GM18502 (cell line): ENCODE measurements around the gene MAN1C1.

Experiments
- ATAC-seq: cut with Tn5 transposase; IDR thresholded peaks from one replicate; pipeline ENCODE4 v1.9.1; 2021; ENCODE audit warnings: mild to moderate bottlenecking; ENCODE audit not compliant: unreplicated experiment, poor library complexity

Gene MAN1C1

DNA sequence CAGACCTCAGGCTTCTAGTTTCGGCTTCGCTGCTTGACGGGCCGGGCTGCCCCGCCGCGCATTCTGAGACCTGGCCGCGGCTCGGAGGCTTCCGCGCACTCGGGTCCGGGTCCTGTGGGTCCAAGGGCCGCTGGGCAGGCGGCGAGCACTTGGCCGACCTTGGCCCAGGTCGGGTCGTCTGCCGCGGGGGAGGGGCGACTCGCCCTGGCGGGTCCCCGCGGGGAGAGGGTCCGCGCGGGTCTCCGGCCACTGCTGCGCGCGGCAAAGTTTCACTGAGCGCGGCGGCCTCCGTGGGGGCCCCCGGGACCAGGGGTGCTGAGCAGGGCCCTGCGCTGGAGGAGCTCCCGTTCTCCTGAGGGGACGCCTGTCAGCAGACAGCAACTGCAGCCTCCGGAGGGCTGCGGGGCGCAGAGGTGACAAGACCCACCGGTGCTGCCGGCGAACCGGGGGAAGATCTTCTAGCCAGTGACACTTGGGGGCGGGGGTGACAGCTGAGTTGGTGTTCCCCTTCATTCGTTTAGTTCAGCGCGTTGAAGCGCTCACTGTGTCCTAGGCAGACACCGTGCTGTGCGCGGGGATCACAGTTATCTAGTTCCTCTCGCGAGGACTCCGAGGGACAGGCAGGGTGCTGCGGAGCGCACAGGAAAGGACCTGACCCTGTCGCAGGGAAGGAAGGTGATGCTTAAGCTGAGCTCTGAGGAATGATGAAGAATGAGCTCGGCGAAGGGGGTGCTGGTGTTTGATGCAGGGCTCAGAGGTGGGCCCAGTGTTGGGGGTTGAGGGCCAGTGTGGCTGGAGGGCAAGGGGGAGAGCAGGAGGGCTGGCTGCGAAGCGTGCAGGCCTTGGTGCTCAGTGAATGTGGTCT, 203.9 kb downstream of the MAN1C1 start:
- peak; percentile 47 for ATAC-seq

DNA sequence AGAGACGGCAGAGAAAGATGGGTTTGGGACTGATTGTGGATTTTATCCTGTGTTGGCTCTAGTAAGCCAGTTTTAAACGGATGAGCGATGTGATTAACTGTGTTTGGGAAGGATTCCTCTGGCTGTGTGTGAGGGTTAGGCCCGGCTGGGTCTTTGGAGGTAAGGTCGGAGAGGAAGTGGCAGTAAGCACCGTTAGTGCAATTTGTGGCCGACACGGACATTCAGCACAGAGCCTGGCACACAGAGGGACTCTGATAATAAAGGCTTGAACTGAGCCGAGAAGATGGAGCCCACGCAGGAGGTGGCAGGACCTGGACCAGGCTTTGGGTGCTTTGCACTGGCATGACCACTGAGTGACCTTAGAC, 204.5 kb downstream of the MAN1C1 start:
- ATAC-seq, result no peak

DNA sequence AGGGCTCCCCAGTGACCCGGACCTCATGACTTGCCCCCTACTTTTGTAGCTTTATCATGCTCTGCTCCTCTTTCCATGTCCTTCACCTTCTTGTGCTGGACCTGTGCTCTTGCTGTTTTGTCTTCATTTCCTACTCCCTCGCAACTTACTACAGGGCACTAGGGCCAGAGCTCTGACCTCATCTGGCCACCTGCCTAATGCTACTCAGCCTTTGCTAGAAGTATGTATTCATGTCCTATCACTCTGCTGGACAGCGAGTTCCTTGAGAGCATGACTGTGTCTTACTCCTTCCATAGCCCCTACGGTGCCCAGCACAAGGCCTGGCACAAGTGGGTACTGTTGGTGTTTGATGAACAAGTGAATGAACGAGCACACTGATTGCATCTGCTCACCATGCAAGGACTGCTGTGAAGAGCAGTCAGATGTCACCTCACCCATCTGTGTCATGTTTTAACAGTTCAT, 205.1 kb downstream of the MAN1C1 start:
- ATAC-seq, result no peak

DNA sequence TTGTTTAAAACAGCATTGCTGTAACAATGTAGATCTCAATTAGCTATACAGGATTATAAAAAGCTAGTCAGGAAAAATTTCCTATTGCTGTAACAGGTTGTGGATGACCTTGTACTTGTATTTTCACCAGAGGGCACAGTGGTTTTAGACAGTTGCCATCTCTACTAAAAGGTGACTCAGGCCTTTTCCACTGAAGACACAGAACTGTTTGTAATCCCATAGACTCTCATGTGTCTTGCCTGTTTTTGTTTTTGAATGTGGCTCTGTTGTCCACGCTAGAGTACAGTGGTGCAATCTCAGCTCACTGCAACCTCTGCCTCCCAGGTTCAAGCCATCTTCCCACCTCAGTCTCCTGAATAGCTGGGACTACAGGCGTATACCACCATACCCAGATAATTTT, 209.0 kb downstream of the MAN1C1 start:
- no peak for ATAC-seq

DNA sequence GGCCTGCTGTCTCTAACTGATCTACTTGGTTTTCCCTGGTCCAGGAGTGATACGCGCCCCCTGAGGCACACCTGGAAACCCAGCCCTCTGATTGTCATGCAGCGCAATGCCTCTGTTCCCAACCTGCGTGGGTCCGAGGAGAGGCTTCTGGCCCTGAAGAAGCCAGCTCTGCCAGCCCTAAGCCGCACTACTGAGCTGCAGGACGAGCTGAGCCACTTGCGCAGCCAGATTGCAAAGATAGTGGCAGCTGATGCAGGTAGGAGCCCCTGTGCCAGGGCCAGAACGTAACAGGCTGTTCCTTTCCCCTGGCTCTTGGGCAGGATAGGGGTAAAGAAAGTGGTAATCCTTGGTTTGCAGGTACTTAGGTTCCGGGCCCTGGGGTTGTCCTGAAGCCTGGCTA, 210.0 kb downstream of the MAN1C1 start:
- ATAC-seq, result no peak

DNA sequence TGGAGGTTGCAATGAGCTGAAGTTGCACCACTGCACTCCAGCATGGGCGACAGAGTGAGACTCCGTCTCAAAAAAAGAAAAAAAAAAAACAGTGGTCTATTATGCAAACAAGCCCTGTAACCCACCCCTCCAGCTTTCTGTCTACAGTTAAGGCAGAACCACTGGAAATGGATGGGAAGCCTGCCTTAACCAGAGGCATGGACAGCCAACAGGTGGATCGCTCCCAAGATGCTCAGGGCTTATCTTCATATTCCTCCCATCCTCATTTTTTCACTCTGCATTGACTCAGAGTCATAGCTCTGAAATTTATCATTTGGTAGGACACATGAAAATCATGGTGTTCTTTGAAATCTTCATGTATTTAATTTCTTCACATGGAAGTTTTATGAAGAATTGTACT, 211.9 kb downstream of the MAN1C1 start:
- no peak for ATAC-seq

DNA sequence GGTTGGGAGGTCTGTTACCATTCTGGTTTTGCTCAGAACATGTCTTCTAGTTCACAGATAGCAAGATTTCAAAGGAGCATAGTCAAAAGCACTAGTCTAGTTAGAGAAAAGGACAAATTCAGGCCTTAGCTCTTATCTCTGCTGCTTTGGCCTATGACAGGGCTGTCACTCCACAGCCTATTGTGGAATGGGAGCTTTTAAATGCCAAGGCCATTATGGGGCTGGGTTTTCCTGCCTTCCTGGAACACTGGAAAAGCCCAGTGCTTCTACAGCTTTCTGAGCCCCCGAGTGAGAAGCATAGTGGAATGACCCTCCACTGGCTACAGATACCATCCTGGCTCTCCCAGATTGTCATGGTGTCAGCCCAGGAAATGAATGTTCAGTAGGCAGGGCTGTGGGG, 212.5 kb downstream of the MAN1C1 start:
- no peak for ATAC-seq

DNA sequence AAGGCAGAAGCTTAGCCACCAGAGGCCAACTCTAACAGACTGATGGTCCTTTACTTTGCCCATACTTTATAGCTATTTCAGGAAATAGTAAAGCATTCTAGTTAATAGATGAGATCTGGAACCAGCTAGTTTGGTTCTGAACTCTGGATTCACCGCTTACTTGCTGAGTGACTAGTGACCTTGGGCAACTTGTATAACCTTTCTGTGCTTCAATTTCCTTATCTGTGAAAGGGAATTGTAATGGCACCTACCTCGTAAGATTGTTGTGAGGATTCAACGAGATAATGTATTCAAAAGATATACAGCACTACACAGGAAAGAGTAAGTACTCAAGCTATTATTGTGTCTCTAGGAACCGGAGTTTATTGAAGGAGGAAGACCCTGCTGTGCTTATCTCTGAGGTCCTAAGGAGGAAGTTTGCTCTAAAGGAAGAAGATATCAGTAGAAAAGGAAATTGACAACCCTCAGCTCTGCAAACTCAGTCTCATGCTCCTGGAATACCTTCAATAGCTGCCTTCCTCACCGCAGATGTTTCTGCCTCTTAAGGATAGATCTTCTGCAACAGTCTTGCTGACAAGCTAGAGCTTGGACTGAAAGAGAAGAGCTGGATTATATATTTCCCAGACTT, 215.1 kb downstream of the MAN1C1 start:
- ATAC-seq, result no peak

DNA sequence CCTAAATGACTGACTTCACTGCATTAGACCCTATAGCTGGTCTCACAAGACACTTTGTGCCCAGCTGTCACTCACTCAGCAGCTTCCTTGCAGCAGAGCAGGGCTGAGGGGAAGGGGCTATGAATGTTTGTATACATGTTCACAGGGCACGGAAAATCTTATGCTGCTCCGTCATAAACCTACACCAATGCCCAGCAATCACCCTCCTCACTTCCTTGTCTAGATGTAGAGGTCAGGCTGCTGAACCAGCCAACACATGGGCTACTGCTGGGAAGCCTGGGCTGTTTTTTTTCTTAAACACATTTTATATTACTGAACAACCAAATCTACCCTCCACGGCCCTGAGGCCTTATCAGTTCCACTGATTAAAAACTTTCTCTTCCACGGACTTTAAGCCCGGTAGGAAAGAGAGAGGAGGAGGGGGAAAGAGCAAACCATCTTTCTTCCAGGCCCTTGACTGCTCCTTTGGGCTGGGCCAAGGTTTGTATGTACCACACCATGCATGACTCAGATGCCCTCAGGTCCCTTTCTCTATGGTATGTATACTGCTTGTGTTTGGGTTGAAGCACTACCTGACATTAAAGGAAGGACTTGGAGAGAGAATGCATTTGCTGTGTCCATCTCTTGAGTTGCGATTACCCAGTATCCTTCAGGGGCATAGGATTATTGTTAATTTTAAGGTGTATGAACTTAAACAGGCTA, 215.9 kb downstream of the MAN1C1 start:
- no peak for ATAC-seq

DNA sequence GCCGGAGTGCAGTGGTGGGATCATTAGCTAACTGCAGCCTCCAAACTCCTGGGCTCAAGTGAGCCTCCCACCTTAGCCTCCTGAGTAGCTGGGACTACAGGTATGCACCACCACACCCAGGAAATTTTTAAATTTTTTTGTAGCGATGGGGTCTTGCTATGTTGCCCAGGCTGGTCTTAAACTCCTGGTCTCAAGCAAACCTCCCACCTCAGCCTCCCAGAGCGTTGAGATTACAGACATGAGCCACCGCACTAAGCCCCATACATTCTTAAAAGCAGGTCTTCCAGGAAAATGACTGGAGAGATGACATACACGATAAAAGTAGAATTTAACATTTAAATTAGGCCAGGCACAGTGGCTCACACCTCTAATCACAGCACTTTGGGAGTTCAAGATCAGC, 216.6 kb downstream of the MAN1C1 start:
- ATAC-seq, result no peak
